Muscle of leg (tissue), 11 donors: ENCODE measurements around the gene XAF1. TPM values are rescaled to one million over a fixed set of nuclear protein-coding genes. Genes with fewer than 3 reads are reported as not detected.

Source experiments
- DNase-seq: peaks from one replicate; pipeline ENCODE4 v3.0.0; 2013
- H3K27ac ChIP-seq: one replicate; pipeline ENCODE4 v1.5.1; 2013; ENCODE audit warnings: mild to moderate bottlenecking, low read length, control low read depth
- H3K27me3 ChIP-seq: one replicate; pipeline ENCODE4 v1.6.1; 2013; ENCODE audit warnings: low read length; ENCODE audit not compliant: control insufficient read depth, insufficient read depth
- H3K36me3 ChIP-seq: one replicate; pipeline ENCODE4 v1.6.1; 2013; ENCODE audit warnings: low read length; ENCODE audit not compliant: control insufficient read depth, insufficient read depth
- H3K4me1 ChIP-seq: one replicate; pipeline ENCODE4 v1.6.1; 2013; ENCODE audit warnings: low read length; ENCODE audit not compliant: control insufficient read depth, insufficient read depth
- H3K4me3 ChIP-seq: one replicate; pipeline ENCODE4 v1.5.1; 2013; ENCODE audit warnings: low read length, control low read depth
- H3K9me3 ChIP-seq: replicated peaks from 2 replicates; pipeline ENCODE4 v1.6.1; 2013; ENCODE audit warnings: low read depth, low read length; ENCODE audit not compliant: control insufficient read depth
- WGBS: methylation state at CpG from one replicate; pipeline ENCODE4 v1.1.5; 2013; ENCODE audit warnings: missing lambda C conversion rate; ENCODE audit not compliant: insufficient coverage; 5-methylcytosine and 5-hydroxymethylcytosine counted together
- polyA plus RNA-seq, 8 donors: library from polyadenylated mRNA; unstranded; fragments of 120-200 nt; gene quantifications; one replicate each; pipeline versions ENCODE4 v1.2.1 to v1.2.3, GENCODE V29; 2013; ENCODE audit warnings: inconsistent platforms in 1 of 8, low replicate concordance in 1 of 8; ENCODE audit not compliant: insufficient read length in 8 of 8, insufficient read depth in 1 of 8
- total RNA-seq: library from RNA; stranded (reverse); fragments of 120-200 nt; gene quantifications from one replicate; pipeline ENCODE4 v1.2.4, GENCODE V29; 2013

Gene XAF1
- total and polyA plus RNA-seq, 9 donors, result 4.5 to 15.9 (median 8.2) TPM

DNA sequence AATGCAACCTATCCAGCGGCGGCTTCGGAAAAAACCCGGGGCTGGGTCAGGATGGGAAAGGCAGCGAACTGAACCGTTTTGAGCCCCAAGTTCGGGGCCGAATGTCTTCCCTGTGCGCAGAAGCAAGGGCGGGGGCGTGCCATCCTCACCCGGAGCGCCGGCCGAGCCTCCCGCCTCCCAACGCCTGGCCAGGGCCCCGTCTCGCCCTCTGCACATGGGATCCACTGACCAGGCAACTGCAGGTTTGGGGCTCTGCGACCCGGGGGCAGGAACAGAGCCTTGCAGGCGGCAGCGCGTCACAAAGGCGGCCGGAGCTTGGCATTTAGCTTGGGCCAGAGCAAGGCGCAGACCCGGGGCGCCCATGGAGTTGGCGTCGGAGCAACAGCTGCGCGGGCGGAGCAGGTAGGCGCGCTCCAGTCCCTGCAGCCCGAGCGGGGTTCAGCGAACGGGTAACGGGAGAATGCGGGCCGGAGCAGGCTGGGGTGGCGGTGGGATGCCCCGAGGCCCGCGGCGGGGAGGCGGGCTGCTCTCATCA, 20.1 kb downstream of the XAF1 start, which contains the start of gene FBXO39:
Gene FBXO39, plus strand, starts transcription at position 345 of the 535 bp plus-strand sequence. CDS start 3,654 bp downstream, outside the sequence.
- H3K27me3 ChIP-seq, result peaks cover 30% of the 10 kb centered on the region
- peaks cover 40% of the 10 kb centered on the region for H3K9me3 ChIP-seq
- WGBS, result 1% methylated on average over 49 of the region's 49 CpGs

DNA sequence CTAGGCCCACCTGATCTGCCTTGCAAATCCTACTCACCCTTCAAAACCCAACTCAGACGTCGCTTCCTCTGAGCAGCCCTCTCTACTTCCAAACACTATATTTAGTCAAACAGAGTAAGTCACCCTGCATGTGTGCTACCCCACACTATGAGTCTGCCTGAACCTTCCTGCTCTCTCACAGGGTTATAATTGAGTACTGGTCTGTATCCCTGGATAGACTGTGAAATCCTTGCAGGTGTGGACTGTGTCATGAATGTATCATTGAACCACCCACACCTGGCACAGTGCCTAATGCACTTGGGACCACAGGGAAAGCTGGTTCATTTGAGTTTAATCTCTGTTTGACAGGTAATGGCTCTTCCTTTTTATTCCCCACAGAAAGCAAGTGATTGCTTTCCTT, 23.6 kb downstream of the XAF1 start:
- Histone ChIP-seq H3K4me1 (no peaks in the 10 kb centered on the region), H3K9me3 (peaks cover 35% of the 10 kb centered on the region), H3K27me3 (peaks cover 33% of the 10 kb centered on the region), H3K36me3 (no peaks in the 10 kb centered on the region), H3K27ac (no peak overlapping the region), H3K4me3 (no peak overlapping the region)
- 100% methylated on average over 2 of the region's 2 CpGs for WGBS
- DNase-seq, result no peak

More for the DNA sequence above, 20.1 kb downstream of the XAF1 start, which contains the start of gene FBXO39:
- H3K4me1 ChIP-seq, result no peaks in the 10 kb centered on the region
- no peak within 1 kb of the TSS for H3K27ac ChIP-seq
- H3K4me3 ChIP-seq, result no peak within 1 kb of the TSS
- peaks cover 20% of the 10 kb centered on the region for H3K36me3 ChIP-seq
- DNase-seq, result no peak

DNA sequence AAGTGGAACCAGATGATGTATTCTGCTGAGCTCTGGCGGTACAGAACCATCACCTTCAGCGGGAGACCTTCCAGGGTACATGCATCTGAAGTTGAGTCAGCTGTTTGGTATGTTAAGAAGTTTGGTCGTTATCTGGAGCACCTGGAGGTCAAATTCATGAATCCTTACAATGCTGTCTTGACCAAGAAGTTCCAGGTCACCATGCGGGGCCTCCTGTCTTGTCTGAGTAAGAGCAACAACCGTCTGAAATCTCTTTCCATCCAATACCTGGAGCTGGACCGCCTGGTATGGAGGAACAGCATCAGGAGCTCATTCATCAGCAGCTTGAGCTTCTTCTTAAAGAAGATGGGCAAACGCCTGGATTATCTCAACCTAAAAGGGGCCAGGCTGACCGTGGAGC, 24.2 kb downstream of the XAF1 start:
- H3K27me3 ChIP-seq, result peaks cover 30% of the 10 kb centered on the region
- WGBS, result 87% methylated on average over 4 of the region's 8 CpGs
- H3K36me3 ChIP-seq, result no peaks in the 10 kb centered on the region
- no peak overlapping the region for H3K27ac ChIP-seq
- peaks cover 32% of the 10 kb centered on the region for H3K9me3 ChIP-seq
- no peak for DNase-seq
- no peak overlapping the region for H3K4me3 ChIP-seq
- H3K4me1 ChIP-seq, result no peaks in the 10 kb centered on the region

DNA sequence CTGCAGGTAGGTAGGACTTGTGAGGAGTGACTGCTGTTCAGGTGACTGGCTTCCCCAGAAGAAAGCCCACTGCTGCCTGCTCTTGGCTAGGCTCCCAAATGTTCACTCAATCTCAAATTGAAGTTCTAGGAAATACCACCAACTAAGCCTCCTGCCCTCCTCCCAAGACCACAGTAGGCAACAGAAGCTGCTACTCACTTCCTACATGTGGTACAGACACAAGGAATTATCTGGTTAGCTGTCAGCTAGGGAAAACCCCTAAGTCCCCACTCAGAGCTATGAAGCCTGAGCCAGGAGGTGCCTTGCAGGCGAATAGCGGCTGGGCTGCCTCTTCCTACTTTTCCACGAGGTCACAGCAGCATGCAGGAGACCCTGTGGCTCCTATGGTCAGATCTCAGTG, 25.0 kb downstream of the XAF1 start:
- WGBS, result no CpG with 5 or more reads among the region's 3 CpGs
- Histone ChIP-seq H3K4me1 (no peaks in the 10 kb centered on the region), H3K27me3 (peaks cover 22% of the 10 kb centered on the region), H3K9me3 (peaks cover 28% of the 10 kb centered on the region), H3K36me3 (no peaks in the 10 kb centered on the region), H3K27ac (no peak overlapping the region), H3K4me3 (no peak overlapping the region)
- no peak for DNase-seq

DNA sequence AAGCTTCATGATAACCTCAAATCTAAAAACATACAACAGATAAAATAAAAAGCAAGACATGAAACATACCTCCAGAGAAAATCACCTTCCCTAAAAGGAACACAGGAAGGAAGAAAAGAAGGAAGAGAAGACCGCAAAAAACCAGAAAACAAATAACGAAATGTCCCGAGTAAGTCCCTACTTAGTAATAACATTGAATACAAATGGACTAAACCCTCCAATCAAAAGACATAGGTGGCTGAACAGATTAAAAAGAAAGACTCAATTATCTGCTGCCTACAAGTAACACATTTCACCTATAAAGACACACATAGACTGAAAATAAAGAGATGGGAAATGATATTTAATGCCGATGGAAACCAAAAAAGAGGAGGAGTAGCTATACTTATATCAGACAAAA, 26.4 kb downstream of the XAF1 start:
- no peaks in the 10 kb centered on the region for H3K36me3 ChIP-seq
- no peaks in the 10 kb centered on the region for H3K4me1 ChIP-seq
- peaks cover 23% of the 10 kb centered on the region for H3K9me3 ChIP-seq
- WGBS, result no CpG with 5 or more reads among the region's 4 CpGs
- no peak for DNase-seq
- peaks cover 14% of the 10 kb centered on the region for H3K27me3 ChIP-seq
- no peak overlapping the region for H3K27ac ChIP-seq
- H3K4me3 ChIP-seq, result no peak overlapping the region

DNA sequence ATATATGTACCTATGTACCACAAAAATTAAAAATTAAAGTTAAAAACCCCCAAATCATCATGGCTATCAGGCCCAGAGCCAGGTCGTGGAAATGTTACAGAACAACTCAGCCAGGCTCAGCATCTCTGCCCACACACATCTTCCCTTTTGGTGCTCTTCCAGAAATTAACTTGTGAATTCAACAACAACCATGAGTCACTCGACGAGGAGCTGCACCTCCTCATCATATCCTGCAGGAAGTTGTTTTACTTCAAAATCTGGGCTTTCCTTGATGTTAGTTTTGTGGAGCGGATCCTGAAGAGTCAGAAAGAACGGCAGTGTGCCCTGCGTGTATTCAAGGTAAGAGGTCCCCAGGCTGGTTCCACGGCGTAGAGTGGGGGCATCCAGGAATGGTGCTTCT, 30.8 kb downstream of the XAF1 start:
- Histone ChIP-seq H3K27ac (no peak overlapping the region), H3K4me3 (no peak overlapping the region), H3K9me3 (no peaks in the 10 kb centered on the region), H3K36me3 (no peaks in the 10 kb centered on the region), H3K4me1 (no peaks in the 10 kb centered on the region), H3K27me3 (peaks cover 4% of the 10 kb centered on the region)
- 84% methylated on average over 5 of the region's 8 CpGs for WGBS
- no peak for DNase-seq

DNA sequence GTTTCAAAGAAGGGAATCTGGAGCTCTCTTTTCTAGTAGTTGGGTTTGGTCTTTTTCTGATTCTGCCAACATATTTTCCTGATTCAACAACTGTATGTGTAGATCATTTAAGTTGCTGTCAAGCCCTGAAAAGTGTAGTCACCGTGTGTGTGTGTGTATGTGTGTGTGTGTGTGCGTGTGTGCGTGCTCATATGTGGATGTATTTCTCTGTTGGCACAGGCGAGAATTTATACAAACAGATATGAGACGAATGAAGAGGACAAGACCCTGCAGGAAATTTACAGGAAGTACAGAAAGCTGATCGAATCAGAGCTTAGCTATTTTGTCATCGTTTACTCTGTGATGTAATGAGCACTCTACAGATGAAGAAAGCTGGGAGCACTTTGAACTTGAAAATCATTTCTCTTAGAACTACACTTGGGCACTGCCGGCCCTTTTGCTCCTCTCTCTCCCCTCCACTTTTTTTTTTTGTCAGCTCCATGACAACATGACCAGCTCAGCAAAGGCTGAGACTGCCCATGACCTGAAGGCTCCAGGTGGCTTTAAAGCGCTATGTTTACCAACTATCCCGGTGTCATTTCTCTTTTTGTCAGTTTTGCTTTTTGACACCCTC, 31.3 kb downstream of the XAF1 start:
- Histone ChIP-seq H3K36me3 (no peaks in the 10 kb centered on the region), H3K4me3 (no peak overlapping the region), H3K9me3 (no peaks in the 10 kb centered on the region), H3K4me1 (no peaks in the 10 kb centered on the region), H3K27me3 (peaks cover 4% of the 10 kb centered on the region), H3K27ac (no peak overlapping the region)
- DNase-seq, result no peak
- 66% methylated on average over 7 of the region's 10 CpGs for WGBS

DNA sequence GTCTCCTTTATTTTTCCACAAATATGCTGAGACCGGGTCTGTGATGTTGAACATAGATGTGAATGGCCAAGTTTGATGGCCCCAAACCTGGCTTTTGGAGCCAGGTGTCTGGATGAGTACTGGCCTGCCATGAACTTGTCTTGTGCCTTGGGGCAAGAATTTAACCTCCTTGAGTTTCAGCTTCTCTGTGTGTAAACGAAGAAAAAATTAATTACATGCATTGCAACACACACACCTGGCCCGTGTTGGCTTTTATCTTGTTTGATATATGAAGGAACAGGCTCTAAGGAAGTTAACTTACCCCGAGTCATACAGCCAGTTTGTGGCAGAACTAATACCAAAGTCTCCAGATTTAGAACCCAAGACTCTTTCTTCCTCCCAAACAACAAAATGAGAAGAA, 33.3 kb downstream of the XAF1 start:
- Histone ChIP-seq H3K4me3 (no peak overlapping the region), H3K27ac (no peak overlapping the region), H3K9me3 (no peaks in the 10 kb centered on the region), H3K27me3 (peaks cover 4% of the 10 kb centered on the region), H3K4me1 (no peaks in the 10 kb centered on the region), H3K36me3 (no peaks in the 10 kb centered on the region)
- DNase-seq, result no peak
- WGBS, result no CpG with 5 or more reads among the region's 4 CpGs

DNA sequence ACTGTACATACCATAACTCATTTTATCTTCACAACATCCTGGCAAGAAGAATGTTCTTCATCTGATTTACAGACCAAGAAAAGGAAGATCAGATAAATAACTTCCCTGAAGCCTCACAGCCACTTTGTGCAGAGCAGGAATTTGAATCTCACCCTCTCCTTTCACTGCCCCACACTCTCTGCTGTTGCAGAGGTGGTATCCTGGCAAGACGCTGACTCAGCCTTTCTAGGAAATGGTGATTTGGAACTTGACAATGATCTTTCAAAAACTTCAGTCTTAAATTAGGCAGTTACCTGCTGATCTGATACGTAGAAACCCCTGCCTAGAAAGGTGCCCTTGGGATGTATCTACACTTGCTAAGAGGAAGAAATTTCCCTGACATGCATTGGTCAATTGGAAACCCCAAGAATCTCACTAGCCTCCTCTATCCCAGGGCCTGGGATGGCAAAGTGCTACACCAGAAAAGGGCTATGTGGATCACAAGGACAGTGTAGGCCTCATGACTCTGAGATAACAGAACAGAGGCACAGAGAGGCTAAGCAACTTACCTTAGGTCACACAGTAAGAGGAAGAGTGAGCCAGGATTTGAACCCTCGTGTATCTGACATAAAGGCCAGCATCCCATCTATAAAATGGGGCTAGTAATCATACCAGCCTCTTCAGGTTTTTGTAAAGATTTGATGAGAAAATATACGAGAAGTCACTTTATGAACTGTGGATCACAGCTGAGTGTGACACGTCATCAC, 38.1 kb downstream of the XAF1 start:
- Histone ChIP-seq H3K4me1 (no peaks in the 10 kb centered on the region), H3K27ac (no peak overlapping the region), H3K36me3 (no peaks in the 10 kb centered on the region), H3K9me3 (no peaks in the 10 kb centered on the region), H3K27me3 (peaks cover 4% of the 10 kb centered on the region), H3K4me3 (no peak overlapping the region)
- DNase-seq, result no peak
- no CpG with 5 or more reads among the region's 5 CpGs for WGBS

DNA sequence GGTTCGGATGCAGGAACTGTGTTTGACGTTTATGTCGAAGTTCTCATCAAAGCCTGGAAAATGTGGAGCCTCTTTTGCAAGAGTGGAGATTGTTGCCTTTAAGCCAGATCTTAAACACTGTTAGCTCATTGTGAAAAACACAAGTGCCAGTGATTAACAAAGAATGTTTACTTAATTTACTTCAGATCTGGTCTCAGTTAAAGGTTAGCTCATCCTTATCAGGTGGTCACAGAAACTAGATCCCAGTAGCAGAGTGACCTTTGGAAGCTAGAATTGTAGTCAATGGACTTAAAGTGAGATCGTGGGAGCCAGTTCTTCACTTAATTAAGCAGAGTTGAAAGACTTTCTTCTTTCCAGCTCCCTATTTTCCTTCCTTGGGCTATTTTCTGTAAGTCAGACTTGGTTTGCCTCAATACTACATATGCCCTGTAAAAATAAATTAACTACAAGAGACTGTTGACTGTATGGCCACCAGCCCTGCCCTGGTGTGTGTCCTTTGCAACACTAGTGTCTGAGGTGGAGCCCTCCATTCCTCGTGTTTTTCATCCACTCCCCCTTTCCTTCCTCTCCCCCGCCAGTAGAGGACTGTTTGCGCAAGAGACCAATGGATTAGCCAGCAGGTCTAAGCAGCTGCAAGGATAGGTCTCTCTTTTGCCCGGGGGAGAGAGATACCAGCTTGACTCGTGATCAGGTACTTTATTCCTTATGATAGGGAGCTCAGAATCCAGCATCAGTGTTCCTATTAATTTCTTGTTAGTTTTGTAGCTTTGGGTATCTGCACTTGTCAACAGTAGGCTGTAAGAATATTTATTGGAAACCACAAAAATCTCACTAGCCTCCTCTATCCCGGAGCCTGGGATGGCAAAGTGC, 40.4 kb downstream of the XAF1 start:
- 44% methylated on average over 4 of the region's 10 CpGs for WGBS
- Histone ChIP-seq H3K36me3 (no peaks in the 10 kb centered on the region), H3K4me3 (no peak overlapping the region)

More for the DNA sequence above, 40.4 kb downstream of the XAF1 start:
- DNase-seq, result no peak
- no peaks in the 10 kb centered on the region for H3K9me3 ChIP-seq
- H3K27me3 ChIP-seq, result peaks cover 6% of the 10 kb centered on the region
- H3K27ac ChIP-seq, result no peak overlapping the region
- H3K4me1 ChIP-seq, result no peaks in the 10 kb centered on the region
